Inflammatory macrophage (primary cell): ENCODE measurements around the gene IFIT2.
A peak's percentile ranks its signal among the peaks of the same experiment; 100 is the strongest.

Experiments used
- DNase-seq, 2 donors: peaks; one replicate each; pipeline ENCODE4 v3.0.0-alpha.2; 2020 to 2022

The IFIT2 gene

GRCh38 chr10:89343089-89343767 is 41.4 kb downstream of the IFIT2 start:
- no peak for DNase-seq

GRCh38 chr10:89344156-89344555 is 42.3 kb downstream of the IFIT2 start:
- no peak for DNase-seq

- DNase-seq = no peak
Observed at GRCh38 chr10:89345367-89346000, 43.6 kb downstream of the IFIT2 start.

GRCh38 chr10:89346405-89347254 is 44.8 kb downstream of the IFIT2 start:
- DNase-seq = peak; percentile 61 to 89

- DNase-seq = peak; percentile 50 to 52
Observed at GRCh38 chr10:89347701-89348457, 46.0 kb downstream of the IFIT2 start.

- DNase-seq = no peak
Observed at GRCh38 chr10:89348481-89348880, 46.6 kb downstream of the IFIT2 start.

- DNase-seq = no peak
Observed at GRCh38 chr10:89348975-89349374, 47.1 kb downstream of the IFIT2 start.

- DNase-seq = peak; percentile 36 to 50
Observed at GRCh38 chr10:89350631-89351315, 48.9 kb downstream of the IFIT2 start.

- no peak for DNase-seq
Observed at GRCh38 chr10:89351412-89351779, 49.5 kb downstream of the IFIT2 start.

- DNase-seq = no peak
Observed at GRCh38 chr10:89351780-89352597, 50.1 kb downstream of the IFIT2 start.

- DNase-seq = no peak
Observed at GRCh38 chr10:89352802-89353201, 51.0 kb downstream of the IFIT2 start.

- no peak for DNase-seq
Observed at GRCh38 chr10:89355394-89355931, 53.6 kb downstream of the IFIT2 start.

- DNase-seq = no peak
Observed at GRCh38 chr10:89357096-89357495, 55.2 kb downstream of the IFIT2 start.

- DNase-seq = no peak
Observed at GRCh38 chr10:89357975-89358374, 56.1 kb downstream of the IFIT2 start.
